ENCODE results near the gene DUSP12. TPM values are rescaled to one million over a fixed set of nuclear protein-coding genes. Genes with fewer than 3 reads are reported as not detected.

DUSP12 gene, protein sequence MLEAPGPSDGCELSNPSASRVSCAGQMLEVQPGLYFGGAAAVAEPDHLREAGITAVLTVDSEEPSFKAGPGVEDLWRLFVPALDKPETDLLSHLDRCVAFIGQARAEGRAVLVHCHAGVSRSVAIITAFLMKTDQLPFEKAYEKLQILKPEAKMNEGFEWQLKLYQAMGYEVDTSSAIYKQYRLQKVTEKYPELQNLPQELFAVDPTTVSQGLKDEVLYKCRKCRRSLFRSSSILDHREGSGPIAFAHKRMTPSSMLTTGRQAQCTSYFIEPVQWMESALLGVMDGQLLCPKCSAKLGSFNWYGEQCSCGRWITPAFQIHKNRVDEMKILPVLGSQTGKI
- 10 to 100 TPM in 2 of 4 donors, 1 to 10 TPM in 2; 7.1 to 13.5 (median 10.3) TPM for total RNA-seq
- polyA plus RNA-seq = 9.5 TPM
- long read RNA-seq, donor 1, partial matches to known transcripts = 0 of 14 reads
- long read RNA-seq, donor 1, other reads (novel, unspliced or antisense) = 10 of 14 reads
- long read RNA-seq, donor 2, partial matches to known transcripts = 0 of 6 reads
- long read RNA-seq, donor 2, other reads (novel, unspliced or antisense) = 4 of 6 reads
- long read RNA-seq, donor 3, transcript DUSP12-201 (6 exons, 1,270 nt) = major isoform, 21 of 43 reads
- long read RNA-seq, donor 3, partial matches to known transcripts = 1 of 43 reads
- long read RNA-seq, donor 3, other reads (novel, unspliced or antisense) = 18 of 43 reads
- long read RNA-seq, donor 4, partial matches to known transcripts = 0 of 7 reads
- long read RNA-seq, donor 4, other reads (novel, unspliced or antisense) = 5 of 7 reads

DNA sequence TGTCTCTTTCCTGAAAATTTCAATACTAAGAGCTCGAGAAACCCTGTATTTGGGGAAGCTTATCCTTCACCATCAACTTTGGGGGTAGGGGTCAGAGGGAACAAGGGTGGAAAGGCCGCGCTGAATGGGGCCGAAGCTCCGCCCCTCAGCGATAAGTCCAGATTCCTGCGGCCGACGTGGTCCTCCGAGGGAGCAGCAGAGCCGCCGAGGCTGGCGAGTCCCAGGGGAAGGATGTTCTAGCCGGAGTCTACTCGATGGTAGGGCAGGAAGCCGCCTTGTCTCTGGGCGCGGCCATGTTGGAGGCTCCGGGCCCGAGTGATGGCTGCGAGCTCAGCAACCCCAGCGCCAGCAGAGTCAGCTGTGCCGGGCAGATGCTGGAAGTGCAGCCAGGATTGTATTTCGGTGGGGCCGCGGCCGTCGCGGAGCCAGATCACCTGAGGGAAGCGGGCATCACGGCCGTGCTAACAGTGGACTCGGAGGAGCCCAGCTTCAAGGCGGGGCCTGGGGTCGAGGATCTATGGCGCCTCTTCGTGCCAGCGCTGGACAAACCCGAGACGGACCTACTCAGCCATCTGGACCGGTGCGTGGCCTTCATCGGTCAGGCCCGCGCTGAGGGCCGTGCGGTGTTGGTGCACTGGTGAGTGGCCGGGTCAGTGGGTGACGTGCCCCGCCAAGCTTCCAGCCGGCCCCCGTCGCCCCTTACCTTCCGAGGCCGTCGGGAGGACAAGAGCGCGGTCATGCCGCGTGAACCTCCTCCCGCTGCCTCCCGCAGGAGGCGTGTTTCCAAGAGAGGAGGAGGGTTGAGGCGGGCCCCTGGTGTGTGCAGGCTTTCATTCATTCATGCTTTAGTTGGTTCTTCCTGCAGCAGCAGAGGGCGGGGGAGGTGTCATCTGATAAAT, at the start of gene DUSP12:
DUSP12 (plus strand) TSS at position 278 of the 899 bp plus-strand sequence; CDS start at position 294, 16 bp downstream.
- intact Hi-C loops (cut with DNase I) = loop anchor here in 3 of 4 donors (10.0 kb wide), 4 partner anchors 105 to 265 kb away; no protein-coding TSS in a partner anchor
- peak within 1 kb of the TSS; percentile 81 for H3K4me3 ChIP-seq (ENCODE audit: low read length)
- no peaks in the 10 kb centered on the region for H3K27me3 ChIP-seq (ENCODE audit: control insufficient read depth, insufficient read depth)
- ATAC-seq (peak; percentile 99), DNase-seq (peak; percentile 96 to 98 (median 97))
- H3K27ac ChIP-seq (ENCODE audit: low read length) = peak within 1 kb of the TSS; percentile 86
- H3K4me1 ChIP-seq (ENCODE audit: control insufficient read depth, insufficient read depth, low read length) = peaks cover 5% of the 10 kb centered on the region
- WGBS = under 1% methylated on average over 65 of the region's 65 CpGs
- no peaks in the 10 kb centered on the region for H3K9me3 ChIP-seq (ENCODE audit: control insufficient read depth, low read length)

DNA sequence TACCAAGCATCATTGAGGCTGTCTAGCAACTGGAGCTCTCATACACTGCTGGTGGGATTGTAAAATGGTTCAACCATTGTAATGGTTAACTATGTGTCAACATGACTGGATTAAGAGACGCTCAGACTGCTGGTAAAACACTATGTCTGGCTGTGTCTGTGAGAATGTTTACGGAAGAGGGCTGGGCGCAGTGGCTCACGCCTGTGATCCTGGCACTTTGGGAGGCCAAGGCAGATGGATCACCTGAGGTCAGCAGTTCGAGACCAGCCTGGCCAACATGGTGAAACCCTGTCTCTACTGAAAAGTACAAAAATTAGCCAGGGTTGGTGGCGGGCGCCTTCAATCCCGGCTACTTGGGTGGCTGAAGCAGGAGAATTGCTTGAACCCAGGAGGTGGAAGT, 47.3 kb upstream of the DUSP12 start:
- H3K4me3 ChIP-seq (ENCODE audit: low read length) = no peak overlapping the region
- peaks cover 4% of the 10 kb centered on the region for H3K4me1 ChIP-seq (ENCODE audit: control insufficient read depth, insufficient read depth, low read length)
- no peak overlapping the region for H3K27ac ChIP-seq (ENCODE audit: low read length)
- no peak for DNase-seq
- H3K9me3 ChIP-seq (ENCODE audit: control insufficient read depth, low read length) = no peaks in the 10 kb centered on the region
- H3K27me3 ChIP-seq (ENCODE audit: control insufficient read depth, insufficient read depth) = no peaks in the 10 kb centered on the region
- WGBS = 84% methylated on average over 8 of the region's 8 CpGs
- ATAC-seq = no peak
- intact Hi-C loops (cut with DNase I) = no loop called here

DNA sequence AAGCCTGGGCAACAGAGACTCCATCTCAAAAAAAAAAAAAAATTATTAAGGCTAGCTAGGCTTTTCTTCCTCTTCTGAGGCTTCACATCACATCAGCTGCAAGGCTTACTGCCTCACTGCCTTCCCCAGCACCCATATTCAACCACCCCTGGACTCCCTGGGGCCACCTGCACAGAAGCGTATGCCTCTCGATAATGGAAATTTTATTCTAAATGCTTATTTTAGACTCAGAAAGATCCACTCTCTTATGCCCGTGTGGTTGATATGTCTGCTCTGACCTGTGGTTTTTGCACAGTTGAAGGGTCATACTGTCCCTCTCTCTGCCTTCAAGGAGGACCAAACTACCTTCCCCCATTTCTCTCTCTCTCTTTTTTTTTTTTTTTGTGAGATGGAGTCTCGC, 44.0 kb upstream of the DUSP12 start:
- no peaks in the 10 kb centered on the region for H3K27me3 ChIP-seq (ENCODE audit: control insufficient read depth, insufficient read depth)
- no peaks in the 10 kb centered on the region for H3K9me3 ChIP-seq (ENCODE audit: control insufficient read depth, low read length)
- H3K4me3 ChIP-seq (ENCODE audit: low read length) = no peak overlapping the region
- 93% methylated on average over 4 of the region's 4 CpGs for WGBS
- H3K4me1 ChIP-seq (ENCODE audit: control insufficient read depth, insufficient read depth, low read length) = peaks cover 4% of the 10 kb centered on the region
- ATAC-seq = no peak
- no peak for DNase-seq
- intact Hi-C loops (cut with DNase I) = no loop called here
- H3K27ac ChIP-seq (ENCODE audit: low read length) = no peak overlapping the region

DNA sequence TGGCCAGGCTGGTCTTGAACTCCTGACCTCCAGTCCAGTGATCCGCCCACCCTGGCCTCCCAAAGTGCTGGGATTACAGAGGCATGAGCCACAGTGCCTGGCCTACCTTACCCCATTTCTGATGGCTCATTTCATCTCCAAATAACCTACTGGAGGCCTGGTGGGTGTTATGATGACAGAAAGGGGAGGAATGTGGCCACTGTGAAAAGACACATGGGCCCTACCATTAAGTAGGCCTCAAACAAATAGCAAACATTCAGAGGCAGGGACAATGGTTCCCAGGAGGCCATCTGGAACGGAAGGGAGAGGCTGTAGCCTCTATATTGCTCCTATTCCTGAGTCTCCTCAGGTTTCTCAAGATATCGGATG, 43.5 kb upstream of the DUSP12 start:
- H3K27me3 ChIP-seq (ENCODE audit: control insufficient read depth, insufficient read depth) = no peaks in the 10 kb centered on the region
- H3K27ac ChIP-seq (ENCODE audit: low read length) = peak overlapping the region; percentile 72
- intact Hi-C loops (cut with DNase I) = no loop called here
- H3K9me3 ChIP-seq (ENCODE audit: control insufficient read depth, low read length) = no peaks in the 10 kb centered on the region
- no peak for ATAC-seq
- H3K4me3 ChIP-seq (ENCODE audit: low read length) = no peak overlapping the region
- H3K4me1 ChIP-seq (ENCODE audit: control insufficient read depth, insufficient read depth, low read length) = peaks cover 4% of the 10 kb centered on the region
- DNase-seq = no peak
- WGBS = 62% methylated on average over 3 of the region's 3 CpGs

DNA sequence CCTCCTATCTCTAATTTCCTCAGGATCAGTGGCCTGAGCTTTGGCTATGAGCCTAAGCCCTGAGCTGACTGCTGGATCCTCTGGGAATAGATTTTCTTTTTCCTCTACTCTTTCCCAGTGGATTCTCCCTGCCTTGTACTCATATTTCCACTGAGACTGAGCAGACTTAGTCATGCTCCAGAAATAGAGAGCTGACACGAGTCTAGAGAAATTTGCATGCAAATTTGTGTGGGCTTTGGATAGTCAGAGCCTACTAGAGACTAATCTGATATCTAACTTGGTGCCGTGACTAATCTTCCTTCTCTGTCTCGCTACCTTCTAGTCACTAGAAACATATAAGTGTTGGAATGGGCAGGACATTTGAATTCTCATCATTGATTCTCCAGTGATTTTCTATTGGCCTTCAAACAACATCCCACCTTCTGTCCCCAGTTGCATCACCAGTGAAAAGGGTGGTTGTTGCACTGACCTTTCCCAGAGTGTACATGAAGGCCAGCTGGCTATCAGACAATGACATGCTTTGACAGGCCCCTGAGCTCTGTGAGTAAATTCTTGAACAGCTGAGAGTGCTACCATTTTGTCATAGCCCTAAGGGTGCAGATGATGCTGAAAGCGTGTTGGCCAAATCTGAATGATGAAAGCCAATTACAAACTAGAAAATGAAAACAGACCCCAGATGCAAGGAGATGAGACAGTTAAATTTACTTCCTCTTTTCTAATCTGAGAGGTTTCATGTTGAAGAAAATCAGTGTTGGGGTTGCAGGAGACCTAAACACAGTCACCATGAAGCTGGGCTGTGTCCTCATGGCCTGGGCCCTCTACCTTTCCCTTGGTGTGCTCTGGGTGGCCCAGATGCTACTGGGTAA, 42.9 kb upstream of the DUSP12 start, which contains the start of gene FCRLA:
FCRLA (plus strand) TSS at position 748 of the 866 bp plus-strand sequence; CDS start at position 784, 36 bp downstream.
- Histone ChIP-seq H3K27me3 (ENCODE audit: control insufficient read depth, insufficient read depth) (no peaks in the 10 kb centered on the region), H3K4me3 (ENCODE audit: low read length) (no peak within 1 kb of the TSS), H3K9me3 (ENCODE audit: control insufficient read depth, low read length) (no peaks in the 10 kb centered on the region), H3K27ac (ENCODE audit: low read length) (peak within 1 kb of the TSS; percentile 72), H3K4me1 (ENCODE audit: control insufficient read depth, insufficient read depth, low read length) (peaks cover 4% of the 10 kb centered on the region)
- ATAC-seq (peak; percentile 62 to 90), DNase-seq (no peak)
- 33% methylated on average over 4 of the region's 4 CpGs for WGBS
- intact Hi-C loops (cut with DNase I) = no loop called here

DNA sequence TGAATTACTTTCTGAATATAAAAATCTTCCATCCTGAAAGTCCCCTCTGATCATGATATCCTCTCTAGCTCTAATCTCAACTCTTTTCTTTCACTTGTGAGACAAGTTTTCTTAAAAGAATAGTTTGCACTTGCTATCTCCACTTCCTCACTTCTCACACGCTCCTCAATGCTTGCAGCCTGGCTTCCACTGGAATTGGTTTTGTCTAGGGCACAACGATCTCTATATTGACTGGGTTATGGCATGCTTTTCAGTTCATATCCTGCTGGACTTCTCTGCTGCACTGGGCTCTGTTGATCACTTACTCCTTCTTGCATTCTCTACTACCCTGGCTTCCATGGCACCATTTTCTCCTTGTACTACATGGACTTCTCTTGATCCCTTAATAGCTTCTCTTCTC, 42.1 kb upstream of the DUSP12 start:
- 87% methylated on average over 2 of the region's 2 CpGs for WGBS
- no peak for ATAC-seq
- Histone ChIP-seq H3K4me3 (ENCODE audit: low read length) (no peak overlapping the region), H3K9me3 (ENCODE audit: control insufficient read depth, low read length) (no peaks in the 10 kb centered on the region), H3K27me3 (ENCODE audit: control insufficient read depth, insufficient read depth) (no peaks in the 10 kb centered on the region), H3K27ac (ENCODE audit: low read length) (no peak overlapping the region), H3K4me1 (ENCODE audit: control insufficient read depth, insufficient read depth, low read length) (peaks cover 4% of the 10 kb centered on the region)
- no peak for DNase-seq
- intact Hi-C loops (cut with DNase I) = no loop called here

DNA sequence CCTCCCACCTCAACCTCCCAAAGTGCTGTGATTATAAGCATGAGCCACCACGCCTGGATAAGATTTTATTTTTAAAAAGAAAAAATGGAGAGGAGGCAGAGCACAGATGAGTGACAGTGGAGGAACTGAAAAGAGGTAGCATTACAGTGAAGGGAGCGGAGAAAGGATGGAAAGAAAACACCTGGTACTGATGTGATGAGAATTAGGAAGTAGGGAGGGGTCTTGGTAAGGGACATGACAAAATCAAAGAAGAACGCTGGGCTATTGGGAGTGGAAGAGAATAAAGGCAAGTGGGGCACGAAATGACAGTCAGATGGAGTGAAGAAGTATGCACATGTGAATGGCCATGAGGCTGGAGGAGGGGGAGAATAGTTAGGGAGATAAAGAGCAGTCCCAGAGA, 40.2 kb upstream of the DUSP12 start:
- 76% methylated on average over 4 of the region's 4 CpGs for WGBS
- Histone ChIP-seq H3K4me1 (ENCODE audit: control insufficient read depth, insufficient read depth, low read length) (peaks cover 4% of the 10 kb centered on the region), H3K27ac (ENCODE audit: low read length) (no peak overlapping the region), H3K9me3 (ENCODE audit: control insufficient read depth, low read length) (no peaks in the 10 kb centered on the region), H3K4me3 (ENCODE audit: low read length) (no peak overlapping the region), H3K27me3 (ENCODE audit: control insufficient read depth, insufficient read depth) (no peaks in the 10 kb centered on the region)
- intact Hi-C loops (cut with DNase I) = no loop called here
- ATAC-seq (no peak), DNase-seq (no peak)

DNA sequence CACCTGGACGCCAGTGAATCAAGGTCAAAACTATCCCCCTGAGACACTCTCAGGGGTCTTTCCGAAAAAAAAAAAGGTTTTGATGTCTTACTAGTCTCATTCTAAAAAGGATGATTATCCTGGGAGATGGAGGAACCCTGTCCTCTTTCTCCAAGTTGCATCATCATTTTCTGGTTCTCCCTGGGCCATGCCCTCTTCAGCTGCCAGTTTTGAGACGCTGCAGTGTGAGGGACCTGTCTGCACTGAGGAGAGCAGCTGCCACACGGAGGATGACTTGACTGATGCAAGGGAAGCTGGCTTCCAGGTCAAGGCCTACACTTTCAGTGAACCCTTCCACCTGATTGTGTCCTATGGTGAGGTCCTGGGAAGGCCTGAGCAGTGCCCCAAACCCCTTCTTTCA, 39.0 kb upstream of the DUSP12 start:
- DNase-seq = no peak
- H3K27ac ChIP-seq (ENCODE audit: low read length) = no peak overlapping the region
- ATAC-seq = no peak
- peaks cover 4% of the 10 kb centered on the region for H3K4me1 ChIP-seq (ENCODE audit: control insufficient read depth, insufficient read depth, low read length)
- no peak overlapping the region for H3K4me3 ChIP-seq (ENCODE audit: low read length)
- WGBS = 80% methylated on average over 4 of the region's 4 CpGs
- H3K27me3 ChIP-seq (ENCODE audit: control insufficient read depth, insufficient read depth) = no peaks in the 10 kb centered on the region
- no peaks in the 10 kb centered on the region for H3K9me3 ChIP-seq (ENCODE audit: control insufficient read depth, low read length)
- intact Hi-C loops (cut with DNase I) = no loop called here

DNA sequence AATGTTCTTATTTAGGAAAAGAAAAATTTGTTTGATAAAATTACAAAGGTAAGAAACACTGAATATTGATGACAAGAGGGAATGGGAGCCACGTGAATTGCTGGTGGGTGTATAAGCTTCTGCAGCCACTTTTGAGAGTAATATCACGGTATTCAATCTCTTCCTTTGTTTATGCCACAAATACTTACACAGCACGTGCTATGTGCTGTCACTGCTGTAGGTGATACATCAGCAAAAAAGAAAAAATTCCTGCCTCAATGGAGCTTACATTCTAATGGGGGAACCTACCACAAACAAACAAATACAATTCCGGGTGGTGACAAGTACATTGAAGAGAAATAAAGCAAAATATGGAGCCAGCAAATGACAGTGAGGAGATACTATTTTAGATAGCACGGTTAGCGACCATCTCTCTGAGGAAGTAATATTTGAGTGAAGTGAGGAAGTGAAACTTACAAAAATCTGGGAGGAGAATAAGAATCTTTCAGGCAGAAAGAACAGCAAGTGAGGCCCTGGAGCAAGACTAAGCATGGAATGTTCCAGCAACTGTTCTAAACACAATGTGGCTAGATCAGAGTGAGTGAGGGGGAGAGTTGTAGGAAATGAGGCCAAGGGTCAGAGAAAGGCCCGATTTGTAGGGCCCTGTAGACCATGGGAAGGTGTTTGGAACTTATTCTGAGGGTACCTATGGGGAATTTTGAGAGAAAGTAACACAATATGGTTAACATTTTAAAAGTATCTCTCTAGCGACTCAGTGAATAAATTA, 30.8 kb upstream of the DUSP12 start:
- H3K4me1 ChIP-seq (ENCODE audit: control insufficient read depth, insufficient read depth, low read length) = no peaks in the 10 kb centered on the region
- no peak for ATAC-seq
- no peaks in the 10 kb centered on the region for H3K9me3 ChIP-seq (ENCODE audit: control insufficient read depth, low read length)
- 79% methylated on average over 8 of the region's 8 CpGs for WGBS
- intact Hi-C loops (cut with DNase I) = no loop called here
- no peak for DNase-seq
- H3K4me3 ChIP-seq (ENCODE audit: low read length) = no peak overlapping the region
- H3K27me3 ChIP-seq (ENCODE audit: control insufficient read depth, insufficient read depth) = no peaks in the 10 kb centered on the region
- H3K27ac ChIP-seq (ENCODE audit: low read length) = no peak overlapping the region

All from right cardiac atrium (tissue), 5 donors.